ENCODE measurements around the gene MEI4.
"Not testable (repeated sequence)": the region's sequence is repeated elsewhere in the genome, so short reads cannot be mapped to it uniquely, and the experiment has no call there.

MEI4 gene

GRCh38 chr6:77796824-77797809 is 144.3 kb downstream of the MEI4 start:
- no peak overlapping the region for H3K4me3 ChIP-seq (ENCODE audit: low read length in 2 of 2)
- H3K36me3 ChIP-seq (ENCODE audit: control insufficient read depth in 2 of 2, insufficient read depth in 2 of 2, low read length in 2 of 2): no peaks in the 10 kb centered on the region
- H3K9me3 ChIP-seq (ENCODE audit: control insufficient read depth in 2 of 2, low read length in 2 of 2): no peaks in the 10 kb centered on the region
- no peak overlapping the region for H3K27ac ChIP-seq (ENCODE audit: low read depth in 2 of 2, low read length in 2 of 2)
- no peaks in the 10 kb centered on the region for H3K27me3 ChIP-seq (ENCODE audit: control insufficient read depth in 2 of 2, insufficient read depth in 2 of 2, low read length in 2 of 2)
- H3K4me1 ChIP-seq (ENCODE audit: control insufficient read depth in 2 of 2, insufficient read depth in 2 of 2, low read length in 2 of 2): no peaks in the 10 kb centered on the region
- no peak overlapping the region for H3K9ac ChIP-seq (ENCODE audit: low read depth in 1 of 2, low read length in 2 of 2)

- H3K9me3 ChIP-seq (ENCODE audit: control insufficient read depth in 2 of 2, low read length in 2 of 2): no peaks in the 10 kb centered on the region
- no peaks in the 10 kb centered on the region for H3K36me3 ChIP-seq (ENCODE audit: control insufficient read depth in 2 of 2, insufficient read depth in 2 of 2, low read length in 2 of 2)
- H3K4me1 ChIP-seq (ENCODE audit: control insufficient read depth in 2 of 2, insufficient read depth in 2 of 2, low read length in 2 of 2): no peaks in the 10 kb centered on the region
- no peaks in the 10 kb centered on the region for H3K27me3 ChIP-seq (ENCODE audit: control insufficient read depth in 2 of 2, insufficient read depth in 2 of 2, low read length in 2 of 2)
- H3K27ac ChIP-seq (ENCODE audit: low read depth in 2 of 2, low read length in 2 of 2): no peak overlapping the region
- no peak overlapping the region for H3K9ac ChIP-seq (ENCODE audit: low read depth in 1 of 2, low read length in 2 of 2)
- no peak overlapping the region for H3K4me3 ChIP-seq (ENCODE audit: low read length in 2 of 2)
Measured at GRCh38 chr6:77812304-77812703, 159.5 kb downstream of the MEI4 start.

DNA sequence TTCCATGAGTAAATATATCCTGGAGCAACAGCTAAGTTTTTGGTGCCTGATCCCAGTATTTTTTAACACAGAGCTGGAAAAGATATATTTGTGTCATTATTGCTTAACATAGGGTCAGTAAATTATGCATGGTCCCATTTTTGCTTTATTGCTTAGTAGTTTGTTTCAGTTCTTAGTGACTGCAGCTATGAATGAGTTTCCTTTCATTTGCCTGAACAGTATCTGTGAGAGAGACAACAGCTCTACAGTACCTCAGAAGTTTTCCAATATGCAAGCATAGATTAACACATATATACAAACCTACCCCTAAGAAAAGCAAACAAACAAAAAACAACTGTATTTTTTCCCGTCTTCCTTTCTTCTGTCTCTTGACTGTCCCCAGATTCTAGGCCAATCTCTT is 160.3 kb downstream of the MEI4 start:
- no peak overlapping the region for H3K9ac ChIP-seq (ENCODE audit: low read depth in 1 of 2, low read length in 2 of 2)
- H3K4me1 ChIP-seq (ENCODE audit: control insufficient read depth in 2 of 2, insufficient read depth in 2 of 2, low read length in 2 of 2): no peaks in the 10 kb centered on the region
- no peaks in the 10 kb centered on the region for H3K27me3 ChIP-seq (ENCODE audit: control insufficient read depth in 2 of 2, insufficient read depth in 2 of 2, low read length in 2 of 2)
- H3K9me3 ChIP-seq (ENCODE audit: control insufficient read depth in 2 of 2, low read length in 2 of 2): no peaks in the 10 kb centered on the region
- H3K27ac ChIP-seq (ENCODE audit: low read depth in 2 of 2, low read length in 2 of 2): no peak overlapping the region
- H3K36me3 ChIP-seq (ENCODE audit: control insufficient read depth in 2 of 2, insufficient read depth in 2 of 2, low read length in 2 of 2): no peaks in the 10 kb centered on the region
- H3K4me3 ChIP-seq (ENCODE audit: low read length in 2 of 2): no peak overlapping the region

DNA sequence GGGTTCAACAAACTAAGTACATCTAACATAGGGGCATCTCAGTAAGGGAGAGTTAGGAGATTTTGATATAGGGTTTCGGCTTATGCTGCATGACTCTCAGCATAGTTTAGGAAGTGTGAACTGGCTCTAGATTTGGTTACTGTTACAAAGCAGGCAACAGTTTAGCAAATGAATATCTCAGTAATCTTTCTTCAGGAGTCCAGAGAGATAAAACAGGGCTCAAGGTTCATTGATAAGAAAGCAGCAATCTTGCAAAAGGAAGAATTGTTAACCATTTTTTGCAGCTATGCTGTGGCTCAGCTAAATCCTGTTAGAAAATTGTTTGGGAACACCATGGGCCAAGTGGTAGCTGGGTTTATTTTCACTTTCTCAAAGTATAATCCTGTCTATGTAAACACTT is 161.3 kb downstream of the MEI4 start:
- Histone ChIP-seq H3K9me3 (ENCODE audit: control insufficient read depth in 2 of 2, low read length in 2 of 2) (no peaks in the 10 kb centered on the region), H3K4me3 (ENCODE audit: low read length in 2 of 2) (no peak overlapping the region), H3K9ac (ENCODE audit: low read depth in 1 of 2, low read length in 2 of 2) (no peak overlapping the region), H3K36me3 (ENCODE audit: control insufficient read depth in 2 of 2, insufficient read depth in 2 of 2, low read length in 2 of 2) (no peaks in the 10 kb centered on the region), H3K27ac (ENCODE audit: low read depth in 2 of 2, low read length in 2 of 2) (no peak overlapping the region), H3K27me3 (ENCODE audit: control insufficient read depth in 2 of 2, insufficient read depth in 2 of 2, low read length in 2 of 2) (no peaks in the 10 kb centered on the region), H3K4me1 (ENCODE audit: control insufficient read depth in 2 of 2, insufficient read depth in 2 of 2, low read length in 2 of 2) (no peaks in the 10 kb centered on the region)

GRCh38 chr6:77815531-77815930 is 162.7 kb downstream of the MEI4 start:
- no peaks in the 10 kb centered on the region for H3K4me1 ChIP-seq (ENCODE audit: control insufficient read depth in 2 of 2, insufficient read depth in 2 of 2, low read length in 2 of 2)
- no peaks in the 10 kb centered on the region for H3K27me3 ChIP-seq (ENCODE audit: control insufficient read depth in 2 of 2, insufficient read depth in 2 of 2, low read length in 2 of 2)
- H3K27ac ChIP-seq (ENCODE audit: low read depth in 2 of 2, low read length in 2 of 2): no peak overlapping the region
- no peaks in the 10 kb centered on the region for H3K9me3 ChIP-seq (ENCODE audit: control insufficient read depth in 2 of 2, low read length in 2 of 2)
- H3K36me3 ChIP-seq (ENCODE audit: control insufficient read depth in 2 of 2, insufficient read depth in 2 of 2, low read length in 2 of 2): no peaks in the 10 kb centered on the region
- no peak overlapping the region for H3K4me3 ChIP-seq (ENCODE audit: low read length in 2 of 2)
- H3K9ac ChIP-seq (ENCODE audit: low read depth in 1 of 2, low read length in 2 of 2): no peak overlapping the region

DNA sequence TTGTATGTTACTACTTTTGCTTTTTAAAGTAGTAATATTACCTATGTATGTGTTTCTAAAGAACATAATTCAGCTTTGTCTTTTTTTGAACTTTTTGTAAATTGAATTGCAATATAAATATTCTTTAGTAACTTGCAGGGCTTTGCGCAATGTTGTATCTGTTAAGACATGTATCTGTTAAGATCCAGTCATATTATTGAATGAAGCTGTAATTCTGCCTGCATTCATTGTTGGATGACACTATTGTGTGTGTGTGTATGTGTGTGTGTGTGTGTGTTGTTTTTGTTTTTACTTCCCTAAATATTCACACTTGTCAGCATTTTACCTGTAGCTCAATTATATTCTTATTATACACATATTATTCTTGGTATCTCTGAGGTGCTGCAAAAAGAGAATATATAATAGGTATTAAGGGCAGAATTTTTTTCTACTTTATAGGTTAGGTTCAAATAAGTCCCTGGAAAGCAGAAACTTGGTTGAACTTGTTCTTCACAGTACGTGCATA is 164.0 kb downstream of the MEI4 start:
- Histone ChIP-seq H3K4me3 (ENCODE audit: low read length in 2 of 2) (no peak overlapping the region), H3K9me3 (ENCODE audit: control insufficient read depth in 2 of 2, low read length in 2 of 2) (no peaks in the 10 kb centered on the region), H3K27me3 (ENCODE audit: control insufficient read depth in 2 of 2, insufficient read depth in 2 of 2, low read length in 2 of 2) (no peaks in the 10 kb centered on the region), H3K4me1 (ENCODE audit: control insufficient read depth in 2 of 2, insufficient read depth in 2 of 2, low read length in 2 of 2) (no peaks in the 10 kb centered on the region), H3K27ac (ENCODE audit: low read depth in 2 of 2, low read length in 2 of 2) (no peak overlapping the region), H3K9ac (ENCODE audit: low read depth in 1 of 2, low read length in 2 of 2) (no peak overlapping the region), H3K36me3 (ENCODE audit: control insufficient read depth in 2 of 2, insufficient read depth in 2 of 2, low read length in 2 of 2) (no peaks in the 10 kb centered on the region)

GRCh38 chr6:77822265-77822664 is 169.4 kb downstream of the MEI4 start:
- no peak overlapping the region for H3K4me3 ChIP-seq (ENCODE audit: low read length in 2 of 2)
- no peaks in the 10 kb centered on the region for H3K27me3 ChIP-seq (ENCODE audit: control insufficient read depth in 2 of 2, insufficient read depth in 2 of 2, low read length in 2 of 2)
- no peaks in the 10 kb centered on the region for H3K9me3 ChIP-seq (ENCODE audit: control insufficient read depth in 2 of 2, low read length in 2 of 2)
- H3K27ac ChIP-seq (ENCODE audit: low read depth in 2 of 2, low read length in 2 of 2): no peak overlapping the region
- H3K36me3 ChIP-seq (ENCODE audit: control insufficient read depth in 2 of 2, insufficient read depth in 2 of 2, low read length in 2 of 2): no peaks in the 10 kb centered on the region
- H3K4me1 ChIP-seq (ENCODE audit: control insufficient read depth in 2 of 2, insufficient read depth in 2 of 2, low read length in 2 of 2): no peaks in the 10 kb centered on the region
- H3K9ac ChIP-seq (ENCODE audit: low read depth in 1 of 2, low read length in 2 of 2): no peak overlapping the region

DNA sequence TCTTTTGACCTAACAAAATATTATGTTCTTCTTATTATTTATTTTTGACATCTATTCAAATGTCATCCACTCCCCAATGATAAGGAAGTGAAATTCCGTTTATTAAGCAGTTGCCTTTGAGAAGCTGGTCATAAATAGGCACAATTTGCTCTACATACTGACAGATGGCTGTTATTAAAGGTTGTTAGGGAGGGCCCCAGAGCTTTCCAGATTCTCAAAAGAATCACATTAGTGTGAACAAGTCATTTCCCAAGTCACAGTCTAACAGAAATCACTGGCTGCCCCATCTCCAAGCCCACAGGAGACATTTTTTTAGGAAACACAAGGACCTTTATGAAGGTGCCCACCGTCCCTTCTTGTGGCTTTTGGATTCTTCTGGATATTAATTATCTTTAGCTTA is 172.4 kb downstream of the MEI4 start:
- H3K27me3 ChIP-seq (ENCODE audit: control insufficient read depth in 2 of 2, insufficient read depth in 2 of 2, low read length in 2 of 2): no peaks in the 10 kb centered on the region
- H3K4me1 ChIP-seq (ENCODE audit: control insufficient read depth in 2 of 2, insufficient read depth in 2 of 2, low read length in 2 of 2): no peaks in the 10 kb centered on the region
- H3K27ac ChIP-seq (ENCODE audit: low read depth in 2 of 2, low read length in 2 of 2): no peak overlapping the region
- H3K4me3 ChIP-seq (ENCODE audit: low read length in 2 of 2): no peak overlapping the region
- H3K9ac ChIP-seq (ENCODE audit: low read depth in 1 of 2, low read length in 2 of 2): no peak overlapping the region
- no peaks in the 10 kb centered on the region for H3K9me3 ChIP-seq (ENCODE audit: control insufficient read depth in 2 of 2, low read length in 2 of 2)
- H3K36me3 ChIP-seq (ENCODE audit: control insufficient read depth in 2 of 2, insufficient read depth in 2 of 2, low read length in 2 of 2): no peaks in the 10 kb centered on the region

DNA sequence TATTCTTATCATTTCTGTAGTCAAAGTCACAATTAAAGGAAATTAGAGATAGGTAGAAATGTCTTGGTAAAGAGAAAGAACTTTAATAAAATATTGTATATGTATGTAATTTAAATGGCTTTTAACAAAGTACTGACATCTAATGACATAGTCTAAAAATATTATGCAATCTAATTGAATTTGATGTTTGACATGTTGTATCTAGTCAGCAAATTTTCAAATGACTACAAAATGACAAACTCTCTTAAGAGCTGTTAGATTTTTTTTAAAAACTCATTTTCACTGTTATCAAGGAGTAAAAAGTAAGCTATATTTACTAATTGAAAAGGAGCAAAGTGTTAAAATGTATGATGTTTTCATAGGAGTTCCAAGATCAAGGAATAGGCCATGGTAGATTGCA is 176.9 kb downstream of the MEI4 start:
- Histone ChIP-seq H3K4me3 (ENCODE audit: low read length in 2 of 2) (no peak overlapping the region), H3K36me3 (ENCODE audit: control insufficient read depth in 2 of 2, insufficient read depth in 2 of 2, low read length in 2 of 2) (no peaks in the 10 kb centered on the region), H3K9me3 (ENCODE audit: control insufficient read depth in 2 of 2, low read length in 2 of 2) (no peaks in the 10 kb centered on the region), H3K4me1 (ENCODE audit: control insufficient read depth in 2 of 2, insufficient read depth in 2 of 2, low read length in 2 of 2) (no peaks in the 10 kb centered on the region), H3K27me3 (ENCODE audit: control insufficient read depth in 2 of 2, insufficient read depth in 2 of 2, low read length in 2 of 2) (no peaks in the 10 kb centered on the region), H3K9ac (ENCODE audit: low read depth in 1 of 2, low read length in 2 of 2) (no peak overlapping the region), H3K27ac (ENCODE audit: low read depth in 2 of 2, low read length in 2 of 2) (no peak overlapping the region)

DNA sequence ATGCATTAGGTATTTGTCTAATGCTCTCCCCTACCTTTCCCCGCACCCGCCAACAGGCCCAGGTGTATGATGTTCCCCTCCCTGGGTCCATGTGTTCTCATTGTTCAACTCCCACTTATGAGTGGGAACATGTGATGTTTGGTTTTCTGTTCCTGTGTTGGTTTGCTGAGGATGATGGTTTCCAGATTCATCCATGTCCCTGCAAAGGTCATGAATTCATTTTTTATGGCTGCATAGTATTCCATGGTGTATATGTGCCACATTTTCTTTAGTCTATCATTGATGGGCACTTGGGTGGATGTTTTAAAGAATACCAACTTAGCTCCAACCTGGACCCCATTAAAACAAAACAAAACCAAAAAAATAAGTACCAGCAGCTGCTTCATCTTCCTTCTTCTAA is 180.9 kb downstream of the MEI4 start:
- H3K4me1 ChIP-seq (ENCODE audit: control insufficient read depth in 2 of 2, insufficient read depth in 2 of 2, low read length in 2 of 2); H3K4me3 ChIP-seq (ENCODE audit: low read length in 2 of 2); H3K36me3 ChIP-seq (ENCODE audit: control insufficient read depth in 2 of 2, insufficient read depth in 2 of 2, low read length in 2 of 2); H3K9ac ChIP-seq (ENCODE audit: low read depth in 1 of 2, low read length in 2 of 2); H3K27ac ChIP-seq (ENCODE audit: low read depth in 2 of 2, low read length in 2 of 2); H3K9me3 ChIP-seq (ENCODE audit: control insufficient read depth in 2 of 2, low read length in 2 of 2); H3K27me3 ChIP-seq (ENCODE audit: control insufficient read depth in 2 of 2, insufficient read depth in 2 of 2, low read length in 2 of 2): not testable (repeated sequence)

Data from mucosa of rectum (tissue), 2 donors.